GM11168 (cell line): ENCODE data around the gene GEMIN7.
"Not testable (repeated sequence)": the region's sequence is repeated elsewhere in the genome, so short reads cannot be mapped to it uniquely, and the experiment has no call there.

Source experiments
- in situ Hi-C: fragments of 300-500 bp; cut with MboI; formaldehyde crosslinking; loops from one replicate; pipeline ENCODE4 v1.12.0; 2022; ENCODE audit warnings: low sequenced_read_pairs; ENCODE audit not compliant: unreplicated experiment

The GEMIN7 gene

DNA sequence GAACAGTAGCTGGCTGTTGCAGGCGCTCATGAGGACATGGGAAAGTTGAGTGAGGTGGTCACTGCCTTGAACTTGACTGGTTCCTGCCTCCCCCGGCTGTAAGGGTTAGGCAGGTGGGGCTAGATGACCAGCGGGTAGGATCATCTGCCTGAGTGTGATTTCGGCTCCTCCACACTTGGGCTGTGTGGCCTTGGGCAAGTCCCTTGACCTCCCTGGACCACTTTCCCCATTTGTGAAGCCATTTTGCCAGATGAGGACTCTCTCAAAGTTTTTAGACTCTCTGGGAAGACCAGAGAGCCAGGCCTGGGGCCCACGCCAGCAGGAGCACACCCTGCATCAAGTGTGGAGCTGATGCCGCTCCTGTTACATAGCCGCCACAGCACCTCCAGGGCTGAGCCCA is 23.4 kb downstream of the GEMIN7 start:
- in situ Hi-C loops = no loop called here

DNA sequence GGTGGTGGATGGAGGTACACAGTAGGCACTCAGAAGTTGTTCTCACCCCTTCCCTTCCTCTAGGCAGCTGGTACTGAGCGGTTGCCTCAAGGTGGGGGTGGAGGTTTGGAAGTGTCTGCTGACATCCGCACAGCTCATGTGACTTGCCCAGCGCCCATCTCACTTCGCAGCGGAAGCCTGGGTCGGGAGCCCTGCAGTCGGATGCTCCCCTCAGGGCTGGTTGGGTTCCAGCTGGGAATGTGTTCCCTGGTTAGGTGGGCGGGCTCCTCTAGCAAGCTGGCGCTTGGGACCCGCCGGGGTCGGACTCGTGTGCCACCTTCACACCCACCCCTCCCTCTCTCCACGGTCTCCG is 24.1 kb downstream of the GEMIN7 start:
- in situ Hi-C loops = no loop called here

DNA sequence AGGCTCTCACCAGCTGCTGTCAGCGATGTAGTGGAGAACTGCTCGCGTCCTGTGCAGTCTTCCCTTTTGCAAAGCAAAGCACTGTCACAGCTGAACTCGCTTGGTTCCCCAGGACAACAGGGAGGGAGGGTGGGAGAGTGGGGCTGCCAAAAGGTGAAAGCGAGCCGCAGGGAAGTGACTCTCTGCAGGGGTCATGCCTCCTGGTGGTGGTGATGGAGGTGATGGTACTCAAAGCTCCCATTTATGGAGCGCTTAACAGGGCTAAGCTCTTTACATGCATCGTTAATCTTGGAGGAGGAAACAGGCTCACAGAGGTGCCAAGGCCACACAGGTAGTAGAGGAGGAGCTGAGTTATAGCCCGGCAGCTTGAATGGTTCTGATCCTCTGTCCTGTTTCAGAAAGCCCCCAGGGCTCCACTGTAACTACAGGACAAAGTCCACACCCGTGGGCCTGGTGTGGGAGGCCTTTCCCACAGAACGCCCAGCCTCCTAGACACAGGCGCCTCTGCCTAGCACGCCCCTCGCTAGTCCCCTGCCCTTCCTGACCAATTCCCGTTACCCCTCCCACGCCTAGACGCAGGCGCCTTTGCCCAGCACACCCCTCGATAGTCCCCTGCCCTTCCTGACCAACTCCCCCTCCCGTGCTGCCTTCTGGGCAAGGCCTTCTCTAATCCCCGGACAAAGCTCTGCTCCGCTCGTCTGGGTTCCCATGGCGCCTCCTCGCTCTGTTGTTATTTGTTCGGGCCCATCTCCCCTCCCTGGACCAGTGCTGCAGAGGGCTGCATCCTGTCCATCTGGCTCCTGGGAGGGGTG is 24.7 kb downstream of the GEMIN7 start:
- in situ Hi-C loops = no loop called here

DNA sequence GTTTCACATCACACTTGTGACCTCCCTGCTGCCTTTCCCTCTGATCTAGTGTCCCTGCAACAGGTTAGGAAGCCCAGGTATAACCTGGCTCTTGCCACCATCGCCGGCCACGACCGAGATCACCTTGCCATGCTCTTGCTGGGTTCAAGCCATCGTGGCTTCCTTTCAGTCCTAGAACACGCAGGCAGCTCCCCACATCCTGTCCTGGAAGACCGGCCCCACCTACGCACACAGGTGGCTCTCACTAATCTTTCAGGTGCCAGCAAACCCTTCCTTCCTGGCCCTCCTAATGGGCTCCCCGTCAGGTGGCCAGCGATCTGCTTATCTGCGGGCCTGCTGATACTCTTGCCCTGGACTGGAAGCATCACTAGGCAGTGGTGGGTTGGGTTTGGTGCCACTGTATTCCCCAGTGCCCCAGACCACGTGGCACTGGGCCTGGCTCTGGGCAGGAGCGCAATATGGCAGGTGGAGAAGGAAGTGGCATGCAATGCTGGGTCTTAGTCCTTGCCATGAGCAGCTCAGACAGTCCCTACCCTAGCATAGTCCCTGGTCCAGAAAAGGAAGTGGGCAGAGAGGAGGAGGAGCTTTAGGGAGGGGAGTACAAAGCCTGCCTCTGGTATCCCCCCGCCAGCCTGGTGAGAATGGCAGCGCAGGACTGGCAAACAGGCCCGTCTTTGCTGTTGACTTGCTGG is 25.7 kb downstream of the GEMIN7 start:
- in situ Hi-C loops = no loop called here

DNA sequence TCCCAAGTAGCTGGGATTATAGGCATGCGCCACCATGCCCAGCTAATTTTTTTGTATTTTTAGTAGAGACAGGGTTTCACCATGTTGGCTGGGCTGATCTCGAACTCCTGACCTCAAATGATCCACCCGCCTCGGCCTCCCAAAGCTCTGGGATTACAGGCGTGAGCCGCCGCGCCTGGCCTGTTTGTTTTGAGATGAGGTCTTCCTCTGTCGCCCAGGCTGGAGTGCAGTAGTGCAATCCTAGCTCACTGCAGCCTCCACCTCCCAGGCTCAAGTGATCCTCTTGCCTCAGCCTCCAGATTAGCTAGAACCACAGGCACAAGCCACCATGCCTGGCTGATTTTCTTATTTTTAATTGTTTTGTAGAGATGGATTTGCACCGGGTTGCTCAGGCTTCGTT is 27.3 kb downstream of the GEMIN7 start:
- in situ Hi-C loops = not testable (repeated sequence)

DNA sequence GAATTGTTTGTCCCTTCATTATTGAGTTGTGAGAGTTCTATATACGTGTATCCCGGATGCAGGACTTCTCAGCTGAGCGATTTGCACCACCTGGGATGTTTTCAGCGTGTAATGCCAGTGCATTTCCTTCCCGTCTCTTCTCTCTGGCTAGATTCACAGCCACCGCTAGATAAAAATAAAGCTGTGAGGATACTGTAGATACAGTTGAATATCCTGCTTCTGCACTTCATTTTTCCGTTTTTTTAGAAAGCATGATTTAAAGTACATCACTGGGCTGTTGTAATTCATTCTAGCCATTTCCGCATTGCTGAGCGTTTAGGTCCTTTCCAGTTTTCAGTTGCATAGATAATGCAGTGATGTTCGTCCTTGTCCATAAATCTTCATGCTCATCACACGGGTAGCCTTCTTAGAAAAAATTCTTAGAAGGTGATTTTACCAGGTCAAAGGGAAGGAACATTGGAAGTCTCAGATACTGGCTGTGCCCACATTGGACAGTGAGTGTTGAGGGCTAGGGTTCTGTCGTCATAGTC is 28.6 kb downstream of the GEMIN7 start:
- in situ Hi-C loops = no loop called here

DNA sequence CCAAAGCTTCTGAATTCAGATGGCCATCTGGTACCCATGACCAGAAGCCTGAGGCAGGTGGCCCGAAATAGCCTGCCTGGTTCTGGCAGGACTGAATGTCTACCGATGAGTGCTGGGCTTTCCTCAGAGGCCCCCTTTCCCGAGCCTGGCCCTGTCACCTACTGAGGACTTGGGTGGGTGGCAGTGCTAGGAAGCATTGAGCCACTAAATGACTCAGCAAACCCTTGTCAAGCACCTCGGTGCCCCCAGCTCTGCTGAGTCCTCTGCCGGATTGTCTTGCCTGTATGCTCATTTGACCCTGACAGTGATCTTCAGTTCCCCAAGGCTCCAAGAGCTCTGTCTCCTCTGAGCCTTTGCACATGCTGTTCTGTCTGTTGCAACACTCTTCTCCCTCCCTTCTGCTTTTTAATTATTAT is 31.8 kb downstream of the GEMIN7 start:
- in situ Hi-C loops = no loop called here

DNA sequence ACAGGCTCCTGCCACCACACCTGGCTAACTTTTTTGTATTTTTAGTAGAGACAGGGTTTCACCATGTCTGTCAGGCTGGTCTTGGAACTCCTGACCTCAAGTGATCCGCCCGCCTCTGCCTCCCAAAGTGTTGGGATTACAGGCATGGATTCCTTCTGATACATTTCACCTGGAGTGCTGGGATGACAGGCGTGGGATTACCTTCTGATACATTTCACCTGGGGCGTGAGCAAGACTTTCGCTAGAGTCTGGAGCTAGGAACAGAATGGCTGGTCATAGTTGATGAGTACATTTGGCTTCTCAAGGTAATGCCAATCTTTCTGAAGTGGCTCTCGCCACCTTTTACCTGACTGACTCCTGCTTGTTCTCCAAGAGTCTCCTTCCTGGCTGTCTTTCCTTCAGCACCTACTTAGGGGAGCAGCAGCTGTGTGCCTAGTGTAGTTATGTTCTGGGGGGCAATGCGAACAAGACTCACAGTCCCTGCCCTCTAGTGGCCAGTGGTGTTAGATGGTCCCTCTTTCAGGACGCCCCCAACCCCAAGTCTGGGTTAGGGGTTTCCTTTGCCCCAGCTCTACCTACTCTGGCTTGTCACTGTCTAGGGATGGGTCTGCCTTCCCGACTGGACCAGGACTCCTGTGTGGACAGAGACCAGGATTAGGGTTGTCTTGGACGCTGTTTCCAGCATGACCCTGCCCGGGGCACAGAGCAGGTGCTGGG is 33.2 kb downstream of the GEMIN7 start:
- in situ Hi-C loops = no loop called here

DNA sequence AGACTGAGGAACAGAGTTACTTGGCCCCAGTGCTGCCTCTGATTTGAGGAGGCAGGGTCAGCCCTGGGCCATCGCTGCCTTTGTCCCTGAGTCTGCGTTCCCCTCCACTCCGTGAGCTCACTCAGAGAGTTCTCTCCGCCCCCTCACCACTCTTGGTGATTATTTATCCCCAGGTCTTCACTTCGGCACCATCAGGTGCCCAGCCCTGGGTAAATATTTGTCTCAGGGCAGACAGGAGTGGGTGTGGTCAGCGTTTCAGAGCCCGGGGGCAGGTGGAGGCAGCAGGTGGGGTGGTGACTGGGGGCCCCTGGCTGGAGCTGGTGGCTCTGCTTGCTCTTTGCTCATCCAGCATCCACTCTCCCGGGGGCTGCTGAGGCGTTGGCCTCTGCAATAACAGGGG is 34.6 kb downstream of the GEMIN7 start:
- in situ Hi-C loops = no loop called here

DNA sequence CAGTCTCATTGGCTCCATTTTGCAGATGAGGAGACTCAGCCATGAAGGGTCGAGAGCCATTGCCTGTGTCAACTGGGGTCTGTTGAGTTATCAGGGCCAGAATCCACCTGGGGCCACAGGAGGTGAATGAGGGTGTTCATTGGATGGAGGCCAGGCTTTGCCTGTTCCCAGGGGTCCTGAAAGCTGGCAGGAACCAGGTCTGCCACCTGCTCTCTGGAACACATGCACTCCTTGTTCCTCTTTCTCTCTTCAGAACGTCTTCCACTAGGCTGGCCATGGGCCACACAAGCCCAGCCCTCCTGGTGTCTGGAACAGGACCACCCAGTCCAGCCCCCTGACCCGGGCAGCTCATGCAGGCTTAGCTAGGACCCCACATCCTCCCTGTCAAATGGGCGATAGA is 35.1 kb downstream of the GEMIN7 start:
- in situ Hi-C loops = no loop called here

DNA sequence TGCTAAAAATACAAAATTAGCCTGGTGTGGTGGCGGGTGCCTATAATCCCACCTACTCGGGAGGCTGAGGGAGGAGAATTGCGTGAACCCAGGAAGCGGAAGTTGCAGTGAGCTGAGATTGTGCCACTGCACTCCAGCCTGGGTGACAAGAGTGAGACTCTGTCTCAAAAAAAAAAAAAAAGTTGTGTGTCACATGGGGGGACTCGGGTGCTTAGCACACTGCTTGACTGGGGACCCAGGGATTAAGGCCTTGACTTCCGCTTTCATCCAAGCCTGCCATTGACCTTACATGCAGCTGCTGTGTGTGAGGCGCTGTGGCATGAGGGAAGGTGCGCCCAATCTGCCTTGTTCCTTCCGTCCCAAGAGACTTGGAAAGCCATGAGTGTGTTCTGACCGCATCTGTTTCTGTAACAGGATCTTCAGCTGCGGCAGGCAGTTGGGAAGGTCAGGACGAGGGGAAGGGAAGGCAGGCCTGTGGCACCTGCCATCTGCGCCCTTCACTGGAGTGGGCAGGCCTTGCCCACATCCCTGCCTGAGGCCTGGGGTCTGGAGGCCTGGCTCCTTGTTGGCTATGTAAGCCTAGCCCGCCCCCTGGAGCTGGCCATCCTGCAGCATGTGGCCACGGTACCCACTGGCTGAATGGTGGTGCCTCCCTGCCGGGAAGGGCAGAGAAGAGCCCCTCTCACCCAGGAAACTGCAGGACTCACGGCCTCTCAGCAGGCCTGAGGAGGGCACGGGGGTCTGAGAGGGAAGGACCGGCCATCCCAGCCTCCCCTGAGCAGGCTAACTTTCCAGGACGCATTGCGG is 37.0 kb downstream of the GEMIN7 start:
- in situ Hi-C loops = no loop called here

DNA sequence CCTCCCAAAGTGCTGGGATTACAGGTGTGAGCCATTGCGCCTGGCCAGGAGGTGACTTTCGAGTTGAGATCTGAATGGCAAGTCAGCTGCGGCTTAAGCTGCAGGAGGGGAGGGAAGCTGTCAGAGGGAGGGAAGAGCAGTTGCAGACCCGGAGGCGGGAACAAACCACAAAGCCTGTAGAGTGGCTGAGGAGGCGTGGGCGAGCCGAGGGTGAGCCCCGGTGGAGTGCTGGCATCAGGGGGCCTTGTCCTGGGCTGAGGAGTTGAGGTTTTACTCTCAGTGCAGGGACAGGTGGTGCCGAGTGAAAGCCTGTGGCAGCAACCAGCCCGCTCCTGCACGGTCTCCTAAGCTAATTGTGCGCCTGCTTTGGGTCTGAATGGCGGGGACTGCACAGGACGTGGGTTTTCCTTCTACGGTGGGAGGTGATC is 38.1 kb downstream of the GEMIN7 start:
- in situ Hi-C loops = no loop called here

DNA sequence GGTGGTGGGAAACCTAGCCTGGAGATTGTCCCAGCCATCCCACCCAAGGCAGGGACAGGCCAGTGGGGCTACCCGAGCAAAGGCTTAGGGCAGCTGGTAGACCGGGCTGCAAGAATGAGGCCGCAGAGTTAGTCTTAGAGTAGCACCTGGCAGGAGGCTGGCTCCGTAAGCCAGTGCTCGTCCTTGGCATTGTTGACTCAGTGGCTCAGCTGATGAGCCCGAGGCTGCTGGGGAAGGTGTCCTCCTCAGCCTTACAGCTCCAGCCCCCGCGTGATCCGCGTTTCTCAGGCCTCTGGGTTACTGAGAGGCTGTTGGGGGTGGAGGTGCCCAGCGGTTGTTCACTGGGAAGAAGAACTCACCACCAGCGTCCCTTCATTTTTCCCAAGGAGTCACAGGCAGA is 38.6 kb downstream of the GEMIN7 start:
- in situ Hi-C loops = no loop called here

DNA sequence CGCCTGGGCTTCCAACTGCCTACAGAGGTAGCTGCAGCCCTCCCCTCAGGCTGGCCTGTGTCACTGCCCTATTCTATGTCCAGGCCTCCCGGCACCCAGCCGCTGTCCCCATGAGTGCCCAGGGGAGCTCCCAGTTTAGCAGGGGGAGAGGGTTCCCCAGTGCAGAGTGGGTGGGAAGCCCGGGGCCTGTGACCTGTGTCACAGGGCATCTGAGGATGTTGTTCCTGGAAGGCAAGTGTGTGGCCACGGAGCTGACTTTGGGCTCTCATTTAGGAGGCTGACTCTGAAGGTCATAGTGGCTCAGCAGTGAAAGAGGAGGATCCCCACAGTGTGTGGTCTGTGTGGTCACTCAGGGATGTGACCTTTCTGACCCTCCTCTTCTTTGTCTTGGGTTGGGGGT is 39.0 kb downstream of the GEMIN7 start:
- in situ Hi-C loops = no loop called here

DNA sequence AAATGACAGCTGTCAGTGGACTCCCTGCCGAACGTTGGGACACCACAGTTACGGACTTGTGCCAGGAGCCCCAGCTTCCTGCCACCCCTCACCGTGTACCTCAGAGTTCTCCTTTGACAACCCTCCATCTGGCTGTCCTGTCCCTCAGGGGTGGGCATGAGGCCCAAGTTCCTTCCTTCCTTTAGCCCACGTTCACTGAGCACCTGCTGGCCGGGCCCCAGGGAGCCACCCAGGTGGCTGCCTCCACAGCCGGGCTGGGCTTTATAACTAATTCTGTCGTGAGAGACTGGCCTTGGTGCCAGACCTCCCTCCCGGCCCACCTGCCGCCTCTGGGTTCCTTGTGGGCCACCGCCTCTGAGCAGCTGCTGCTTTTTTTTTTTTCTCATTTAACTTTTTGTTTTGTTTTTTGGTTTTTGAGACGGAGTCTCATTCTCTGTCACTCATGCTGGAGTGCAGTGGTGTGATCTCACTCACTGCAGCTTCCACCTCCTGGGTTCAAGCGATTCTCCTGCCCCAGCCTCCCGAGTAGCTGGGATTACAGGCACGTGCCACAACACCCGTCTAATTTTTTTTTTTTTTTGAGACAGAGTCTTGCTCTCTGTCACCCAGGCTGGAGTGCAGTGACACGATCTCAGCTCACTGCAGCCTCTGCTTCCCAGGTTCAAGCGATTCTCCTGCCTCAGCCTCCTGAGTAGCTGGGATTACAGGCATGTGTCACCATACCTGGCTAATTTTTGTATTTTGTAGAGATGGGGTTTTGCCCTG is 39.7 kb downstream of the GEMIN7 start:
- in situ Hi-C loops = not testable (repeated sequence)

DNA sequence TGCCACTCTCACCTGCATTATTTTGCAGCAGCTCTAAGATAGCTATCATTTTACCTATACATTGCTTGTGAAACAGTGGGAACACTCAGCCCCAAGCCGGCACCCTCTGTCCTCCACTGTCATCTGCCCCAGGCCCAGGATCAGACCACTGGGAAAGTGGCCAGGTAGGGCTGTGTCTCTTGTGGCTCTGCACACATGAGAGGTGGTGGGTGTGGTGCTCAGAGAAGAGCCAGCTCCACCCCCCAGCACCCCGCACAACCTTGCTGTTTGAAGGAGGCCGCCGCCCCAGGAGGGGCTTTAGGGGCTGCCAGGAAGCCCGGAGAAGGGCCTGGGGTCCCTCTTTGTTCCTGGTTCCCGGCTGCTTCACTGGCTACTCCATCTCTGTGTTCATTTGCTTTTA is 40.5 kb downstream of the GEMIN7 start:
- in situ Hi-C loops = no loop called here

DNA sequence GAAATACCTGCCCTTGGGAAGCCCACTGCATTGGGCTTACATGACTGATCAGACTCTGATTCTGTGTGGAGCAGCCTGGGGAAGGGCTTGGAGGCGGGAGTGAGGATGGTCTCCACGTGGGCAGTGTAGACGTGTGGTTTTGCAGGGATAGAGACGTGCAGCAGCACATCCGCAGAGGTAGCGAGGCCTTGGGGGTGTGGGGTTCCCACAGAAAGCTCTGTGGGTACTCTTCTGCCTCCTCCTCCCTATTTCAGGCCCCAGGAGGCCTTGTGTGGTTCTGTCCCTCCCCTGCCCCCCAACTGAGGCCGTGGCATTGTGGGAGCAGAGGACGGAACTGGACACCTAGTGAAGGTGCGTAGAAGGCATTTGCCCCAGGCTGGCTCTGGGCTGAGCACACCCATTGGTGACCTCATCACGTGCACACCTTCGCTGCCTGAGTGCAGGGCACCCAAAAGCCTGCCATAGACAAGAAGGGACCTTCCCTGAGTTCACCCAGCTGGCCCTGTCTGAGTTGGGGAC is 42.8 kb downstream of the GEMIN7 start:
- in situ Hi-C loops = no loop called here

DNA sequence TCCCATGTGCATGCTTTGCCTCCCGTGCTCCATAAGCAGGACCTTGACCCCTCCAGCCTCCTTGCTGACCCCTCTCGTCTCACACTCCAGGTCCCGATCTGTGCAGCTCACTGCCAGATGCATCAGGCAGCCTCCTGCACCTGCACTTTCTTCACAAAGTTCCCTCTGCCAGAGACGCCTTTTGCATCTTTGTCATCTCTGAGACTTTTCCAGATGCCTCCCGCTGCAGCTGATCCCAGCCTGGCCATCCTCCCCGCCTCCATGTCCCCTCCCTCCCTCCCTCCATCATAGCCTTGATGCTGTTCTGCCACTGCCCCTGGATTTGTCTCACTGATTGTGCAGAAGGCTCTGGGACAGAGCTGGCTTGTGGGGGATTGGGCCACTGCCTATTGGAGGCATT is 43.8 kb downstream of the GEMIN7 start:
- in situ Hi-C loops = no loop called here

DNA sequence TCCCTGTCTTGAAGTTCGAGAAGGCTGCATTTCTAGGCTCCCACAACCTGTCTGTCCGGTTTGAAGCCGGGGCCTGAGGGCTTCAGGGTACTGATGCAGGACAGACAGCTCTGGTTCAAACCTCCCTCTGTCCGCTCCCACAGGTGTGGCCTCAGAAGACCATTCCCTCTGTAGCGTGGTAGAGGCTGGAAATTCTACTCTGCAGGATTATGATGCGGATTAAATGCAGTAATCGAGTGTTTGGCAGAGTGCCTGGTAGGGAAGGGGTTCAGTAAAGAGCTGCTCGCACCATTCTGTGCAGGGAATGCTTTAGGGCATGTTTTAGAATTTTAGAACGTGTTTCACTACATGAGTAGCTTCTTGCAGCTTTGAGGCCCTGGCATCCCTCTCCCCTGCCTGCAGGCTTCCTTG is 44.4 kb downstream of the GEMIN7 start:
- in situ Hi-C loops = no loop called here
